T-cell (primary cell): ENCODE data around the gene MTHFD2L. TPM values are rescaled to one million over a fixed set of nuclear protein-coding genes. Genes with fewer than 3 reads are reported as not detected.

ENCODE experiments used
- ATAC-seq, 4 experiments: fragments of 200-7000 bp in 3 of 4; fragments of 150-1000 bp in 1 of 4; cut with Tn5 transposase; replicated peaks in 1 of 4; 1 replicate in 3 of 4; 2 replicates in 1 of 4; pipeline ENCODE4 v1.10.0; 2021; ENCODE audit warnings: moderate library complexity in 3 of 4, mild to moderate bottlenecking in 2 of 4, moderate number of reproducible peaks in 1 of 4
- CTCF ChIA-PET, 2 donors: fragments of 300-600 bp; sonication (Branson Sonifier 250); formaldehyde crosslinking; loops; one replicate each; lab custom pipeline; 2022; ENCODE audit warnings: antibody characterized with exemption in 2 of 2; lab: Charles Lee
- POLR2A ChIA-PET, 2 donors: fragments of 300-600 bp; sonication (Branson Sonifier 250); formaldehyde crosslinking; loops; one replicate each; lab custom pipeline; 2022; ENCODE audit warnings: antibody characterized with exemption in 2 of 2; lab: Charles Lee
- DNase-seq, 35 experiments: peaks; one replicate each; pipeline versions ENCODE4 v3.0.0 to v3.0.0-alpha.2; 2013 to 2023
- H3K27ac ChIP-seq: one replicate; pipeline ENCODE4 v1.5.1; 2013; ENCODE audit warnings: low read length
- H3K27me3 ChIP-seq, 2 experiments: replicated peaks in 1 of 2; 1 replicate in 1 of 2; 2 replicates in 1 of 2; pipeline versions ENCODE4 v1.6.1 to v1.7.0; 2013; ENCODE audit warnings: low read length in 1 of 2, mixed read lengths in 1 of 2; ENCODE audit not compliant: control insufficient read depth in 2 of 2, insufficient read depth in 2 of 2; ENCODE audit errors: extremely low read depth in 1 of 2
- H3K36me3 ChIP-seq, 2 donors: 1 replicate in 1 of 2; 2 replicates in 1 of 2; pipeline versions ENCODE4 v1.6.1 to v1.7.0; 2013; ENCODE audit warnings: low read length in 1 of 2; ENCODE audit not compliant: control insufficient read depth in 2 of 2, insufficient read depth in 1 of 2; ENCODE audit errors: extremely low read depth in 1 of 2
- H3K4me1 ChIP-seq, 2 experiments: 1 replicate in 1 of 2; 2 replicates in 1 of 2; pipeline versions ENCODE4 v1.6.1 to v1.7.0; 2013; ENCODE audit warnings: low read length in 2 of 2, mixed read lengths in 1 of 2; ENCODE audit not compliant: insufficient read depth in 2 of 2, control insufficient read depth in 1 of 2; ENCODE audit errors: extremely low read depth in 1 of 2
- H3K4me3 ChIP-seq, 2 donors: 1 replicate in 1 of 2; 2 replicates in 1 of 2; pipeline versions ENCODE4 v1.5.1 to v1.7.0; 2013; ENCODE audit warnings: mild to moderate bottlenecking in 2 of 2, low read length in 1 of 2, moderate library complexity in 1 of 2; ENCODE audit not compliant: control insufficient read depth in 1 of 2; ENCODE audit errors: extremely low read depth in 1 of 2
- H3K9me3 ChIP-seq: 2 replicates; pipeline ENCODE4 v1.7.0; 2013
- H3K27ac Mint-ChIP-seq, 2 donors: one replicate each; pipeline ENCODE4 v1.8.0; 2020 to 2021; ENCODE audit warnings: mild to moderate bottlenecking in 2 of 2, mixed read lengths in 2 of 2
- H3K27me3 Mint-ChIP-seq, 2 donors: one replicate each; pipeline ENCODE4 v1.8.0; 2021 to 2022; ENCODE audit warnings: mixed read lengths in 2 of 2
- H3K36me3 Mint-ChIP-seq: one replicate; pipeline ENCODE4 v1.8.0; 2021; ENCODE audit warnings: mixed read lengths
- H3K4me1 Mint-ChIP-seq, 3 donors: one replicate each; pipeline ENCODE4 v1.8.0; 2020 to 2022; ENCODE audit warnings: mixed read lengths in 3 of 3, mild to moderate bottlenecking in 1 of 3
- H3K4me3 Mint-ChIP-seq, 3 donors: one replicate each; pipeline ENCODE4 v1.8.0; 2020 to 2022; ENCODE audit warnings: mild to moderate bottlenecking in 3 of 3, mixed read lengths in 3 of 3, moderate library complexity in 3 of 3
- H3K9me3 Mint-ChIP-seq, 3 donors: one replicate each; pipeline ENCODE4 v1.8.0; 2020 to 2022; ENCODE audit warnings: mixed read lengths in 3 of 3
- WGBS: methylation state at CpG from one replicate; pipeline ENCODE4 v1.1.5; 2013; ENCODE audit warnings: missing lambda C conversion rate; ENCODE audit not compliant: insufficient coverage; 5-methylcytosine and 5-hydroxymethylcytosine counted together
- total RNA-seq, 35 experiments: library from RNA in 6 of 35; stranded (reverse) in 6 of 35; fragments of 120-200 nt in 1 of 35; gene quantifications; one replicate each; pipeline versions ENCODE4 v1.2.1 to v1.2.4 and lab custom pipeline; 2013 to 2026

The MTHFD2L gene
- total RNA-seq, 5 donors from 2014 or later (not counting 1 experiment from before 2014, with no cell fraction given) = 7.2 to 9.8 (median 7.9) TPM

DNA sequence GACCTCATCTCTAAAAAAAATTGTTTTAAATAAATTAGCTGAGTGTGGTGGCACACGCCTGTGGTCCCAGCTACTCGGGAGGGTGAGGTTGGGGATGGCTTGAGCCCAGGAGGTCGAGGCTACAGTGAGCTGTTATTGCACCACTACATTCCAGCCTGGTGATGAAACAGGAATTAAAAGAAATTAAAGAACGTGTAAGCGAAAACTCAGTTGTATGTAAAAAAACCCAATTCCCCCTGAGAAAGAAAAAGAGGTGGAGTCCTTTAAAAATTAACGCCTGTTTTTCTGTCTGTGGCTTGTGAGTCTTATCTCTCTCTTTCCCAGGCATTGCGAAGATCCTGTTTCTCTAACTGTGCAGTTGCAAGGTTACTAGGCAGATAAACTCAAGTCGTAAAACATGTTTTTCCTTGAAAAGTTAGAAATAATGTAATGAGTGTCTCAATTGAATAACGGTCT lies 172.4 kb downstream of the MTHFD2L start:
- Histone ChIP-seq H3K36me3 (no peaks in the 10 kb centered on the region), H3K27ac (no peak overlapping the region), H3K27me3 (peaks cover 0 to 9% of the 10 kb centered on the region in 2 experiments), H3K9me3 (no peaks in the 10 kb centered on the region), H3K4me3 (no peak overlapping the region), H3K4me1 (no peaks in the 10 kb centered on the region)
- ATAC-seq (no peak), DNase-seq (no peak)
- ChIA-PET POLR2A (no interaction called here), CTCF (no interaction called here)
- no peaks in the 10 kb centered on the region for H3K9me3 Mint-ChIP-seq
- H3K36me3 Mint-ChIP-seq = no peaks in the 10 kb centered on the region
- WGBS = no CpG with 5 or more reads among the region's 9 CpGs
- H3K27ac Mint-ChIP-seq = no peak overlapping the region
- H3K27me3 Mint-ChIP-seq = peaks cover 0 to 13% of the 10 kb centered on the region in 2 donors
- H3K4me1 Mint-ChIP-seq = no peaks in the 10 kb centered on the region
- no peak overlapping the region for H3K4me3 Mint-ChIP-seq

DNA sequence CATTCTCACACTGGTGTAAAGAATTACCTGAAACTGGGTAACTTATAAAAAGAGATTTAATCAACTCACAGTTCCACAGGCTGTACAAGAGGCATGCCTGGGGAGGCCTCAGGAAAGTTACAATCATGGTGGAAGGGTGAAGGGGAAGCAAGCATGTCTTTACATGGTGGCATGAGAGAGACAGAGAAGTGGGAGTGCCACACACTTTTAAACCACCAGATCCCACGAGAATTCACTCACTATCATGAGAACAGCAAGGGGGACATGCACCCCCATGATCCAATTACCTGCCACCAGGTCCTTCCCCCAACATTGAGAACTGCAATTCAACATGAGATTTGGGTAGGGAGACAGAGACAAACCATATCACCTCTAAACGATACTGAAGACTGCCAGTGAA lies 173.3 kb downstream of the MTHFD2L start:
- no peaks in the 10 kb centered on the region for H3K36me3 Mint-ChIP-seq
- no peaks in the 10 kb centered on the region for H3K9me3 ChIP-seq
- H3K4me1 Mint-ChIP-seq = no peaks in the 10 kb centered on the region
- H3K27ac Mint-ChIP-seq = no peak overlapping the region
- WGBS = no CpG with 5 or more reads among the region's 2 CpGs
- DNase-seq = no peak
- no peak overlapping the region for H3K27ac ChIP-seq
- ChIA-PET CTCF (no interaction called here), POLR2A (no interaction called here)
- no peaks in the 10 kb centered on the region for H3K36me3 ChIP-seq
- no peak overlapping the region for H3K4me3 ChIP-seq
- H3K27me3 ChIP-seq = peaks cover 0 to 9% of the 10 kb centered on the region in 2 experiments
- no peak overlapping the region for H3K4me3 Mint-ChIP-seq
- H3K4me1 ChIP-seq = no peaks in the 10 kb centered on the region
- peaks cover 0 to 13% of the 10 kb centered on the region in 2 donors for H3K27me3 Mint-ChIP-seq
- ATAC-seq = no peak
- no peaks in the 10 kb centered on the region for H3K9me3 Mint-ChIP-seq

DNA sequence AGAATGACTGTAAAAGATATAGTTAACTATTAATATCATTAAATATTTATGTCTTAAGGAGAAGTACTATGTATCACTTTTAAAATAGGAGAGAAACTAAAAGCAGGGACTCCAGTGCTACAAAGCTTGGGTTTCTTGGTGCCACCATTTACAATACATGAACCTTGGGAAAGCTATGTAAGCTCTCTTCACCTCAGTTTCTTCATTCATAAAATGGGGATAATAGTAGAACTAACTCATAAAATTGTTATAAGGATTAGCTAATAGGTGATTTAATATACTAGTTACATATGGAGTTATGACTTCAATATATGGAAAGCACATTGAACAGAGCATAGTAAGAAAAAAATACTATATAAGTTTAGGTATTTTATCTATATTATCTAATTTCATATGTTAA lies 174.0 kb downstream of the MTHFD2L start:
- ATAC-seq = no peak
- ChIA-PET POLR2A (no interaction called here), CTCF (no interaction called here)
- H3K9me3 Mint-ChIP-seq = no peaks in the 10 kb centered on the region
- H3K4me1 Mint-ChIP-seq = no peaks in the 10 kb centered on the region
- no peak overlapping the region for H3K4me3 Mint-ChIP-seq
- no peaks in the 10 kb centered on the region for H3K4me1 ChIP-seq
- H3K27ac Mint-ChIP-seq = no peak overlapping the region
- DNase-seq = no peak
- H3K27me3 Mint-ChIP-seq = peaks cover 0 to 13% of the 10 kb centered on the region in 2 donors
- H3K27ac ChIP-seq = no peak overlapping the region
- no peaks in the 10 kb centered on the region for H3K36me3 ChIP-seq
- H3K36me3 Mint-ChIP-seq = no peaks in the 10 kb centered on the region
- peaks cover 0 to 9% of the 10 kb centered on the region in 2 experiments for H3K27me3 ChIP-seq
- H3K9me3 ChIP-seq = no peaks in the 10 kb centered on the region
- H3K4me3 ChIP-seq = no peak overlapping the region

DNA sequence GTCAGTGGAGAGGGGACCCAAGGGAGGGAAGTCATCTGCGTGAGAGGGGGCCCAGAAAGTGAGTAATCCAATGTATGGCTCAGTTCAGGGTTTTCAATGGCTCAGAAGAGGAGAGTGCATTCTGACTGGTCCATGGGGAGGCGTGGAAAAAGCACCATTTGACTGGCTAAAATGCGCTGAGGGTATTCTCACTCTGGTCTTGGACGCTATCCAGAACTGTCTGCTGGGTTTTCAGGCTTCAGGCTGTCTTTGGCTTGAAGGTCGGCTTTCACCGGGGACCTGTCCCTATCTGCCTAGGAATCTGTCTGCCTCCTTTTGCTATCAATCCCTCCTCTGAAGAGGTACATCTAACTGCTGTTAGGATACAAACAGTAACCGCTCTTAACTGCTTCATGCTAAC lies 176.7 kb downstream of the MTHFD2L start:
- H3K4me3 ChIP-seq = no peak overlapping the region
- ATAC-seq (no peak), DNase-seq (no peak)
- H3K36me3 ChIP-seq = no peaks in the 10 kb centered on the region
- Mint-ChIP-seq H3K27ac (no peak overlapping the region), H3K4me1 (no peaks in the 10 kb centered on the region), H3K4me3 (no peak overlapping the region), H3K27me3 (peaks cover 0 to 6% of the 10 kb centered on the region in 2 donors), H3K9me3 (no peaks in the 10 kb centered on the region), H3K36me3 (no peaks in the 10 kb centered on the region)
- no peaks in the 10 kb centered on the region for H3K4me1 ChIP-seq
- WGBS = 68% methylated on average over 3 of the region's 7 CpGs
- H3K27ac ChIP-seq = no peak overlapping the region
- ChIA-PET CTCF (interaction anchor here in 1 of 2 donors (0.5 kb wide), 1 partner anchor 19 kb away, joined by 3 read pairs; no protein-coding TSS in a partner anchor), POLR2A (no interaction called here)
- peaks cover 0 to 9% of the 10 kb centered on the region in 2 experiments for H3K27me3 ChIP-seq
- no peaks in the 10 kb centered on the region for H3K9me3 ChIP-seq

DNA sequence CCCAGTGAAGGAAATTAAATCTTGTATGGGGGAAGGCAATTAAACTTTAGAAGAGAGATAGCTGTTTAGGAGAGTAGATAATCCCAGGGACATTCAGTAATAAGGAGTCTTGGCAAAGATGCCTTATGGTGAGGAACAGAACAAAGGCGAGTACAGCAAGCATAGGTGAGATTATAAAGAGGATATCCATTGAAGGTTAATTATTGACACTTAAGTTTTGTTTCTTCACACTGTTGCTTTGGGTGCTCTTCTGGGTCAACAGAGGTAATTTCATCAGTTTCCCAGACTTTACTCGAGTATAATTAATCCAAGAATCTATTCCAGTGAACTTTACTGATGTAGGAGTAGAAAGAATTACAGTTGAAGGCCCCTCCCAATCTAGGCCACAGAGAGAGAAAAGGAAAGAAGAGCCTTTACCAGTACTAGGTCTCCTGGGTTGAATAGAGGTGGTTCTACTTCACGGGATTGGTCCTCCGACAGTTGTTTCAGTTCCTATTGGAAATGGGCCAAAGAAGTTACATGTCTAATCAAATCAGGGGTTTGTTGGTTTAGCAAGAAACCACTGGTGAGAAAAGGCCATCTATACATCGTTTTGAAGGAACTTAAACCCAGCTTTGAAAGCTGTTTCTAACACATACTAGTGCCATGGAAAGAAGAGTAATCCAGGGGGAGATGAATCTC lies 177.6 kb downstream of the MTHFD2L start:
- H3K27ac Mint-ChIP-seq = no peak overlapping the region
- no peak for ATAC-seq
- Histone ChIP-seq H3K27ac (no peak overlapping the region), H3K27me3 (peaks cover 0 to 9% of the 10 kb centered on the region in 2 experiments), H3K36me3 (no peaks in the 10 kb centered on the region), H3K4me3 (no peak overlapping the region), H3K4me1 (no peaks in the 10 kb centered on the region), H3K9me3 (no peaks in the 10 kb centered on the region)
- no peaks in the 10 kb centered on the region for H3K36me3 Mint-ChIP-seq
- H3K4me3 Mint-ChIP-seq = no peak overlapping the region
- H3K9me3 Mint-ChIP-seq = peaks cover 0 to 5% (median 0%) of the 10 kb centered on the region in 3 donors
- ChIA-PET POLR2A (no interaction called here), CTCF (interaction anchor here in 1 of 2 donors (0.5 kb wide), 1 partner anchor 20 kb away, joined by 3 read pairs; no protein-coding TSS in a partner anchor)
- no CpG with 5 or more reads among the region's 5 CpGs for WGBS
- no peak for DNase-seq
- H3K27me3 Mint-ChIP-seq = peaks cover 4 to 6% of the 10 kb centered on the region in 2 donors
- no peaks in the 10 kb centered on the region for H3K4me1 Mint-ChIP-seq

DNA sequence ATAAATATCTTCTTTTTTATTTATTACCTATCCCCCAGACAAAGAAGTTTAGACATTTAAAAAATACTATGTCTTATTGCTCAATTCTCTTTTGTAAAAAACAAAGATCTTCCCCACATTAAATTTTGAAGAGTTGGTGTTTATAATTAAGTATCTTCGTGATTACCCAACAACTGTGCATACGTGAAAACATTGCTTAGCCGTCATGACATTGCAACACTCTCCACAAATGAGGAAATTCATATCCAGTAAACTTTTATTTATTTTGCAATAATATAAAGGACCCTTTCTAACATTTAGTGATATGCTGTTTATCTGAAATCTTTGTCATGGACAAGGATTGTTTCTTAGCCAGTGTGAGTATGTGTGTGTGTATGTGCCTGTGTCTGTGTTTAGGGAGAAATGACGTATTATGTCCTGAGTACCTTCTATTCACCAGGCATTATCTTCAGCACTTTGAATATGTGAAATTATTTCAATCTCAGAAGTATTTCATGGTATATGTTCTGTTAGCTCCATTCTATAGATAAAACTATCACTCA lies 180.9 kb downstream of the MTHFD2L start:
- H3K27ac Mint-ChIP-seq = no peak overlapping the region
- CTCF ChIA-PET = no interaction called here
- H3K4me3 Mint-ChIP-seq = no peak overlapping the region

More for the DNA sequence above, 180.9 kb downstream of the MTHFD2L start:
- ATAC-seq (no peak), DNase-seq (no peak)
- no peaks in the 10 kb centered on the region for H3K36me3 ChIP-seq
- no peak overlapping the region for H3K27ac ChIP-seq
- Mint-ChIP-seq H3K27me3 (peaks cover 15% of the 10 kb centered on the region in 2 donors), H3K36me3 (peaks cover 3% of the 10 kb centered on the region), H3K9me3 (peaks cover 0 to 21% (median 7%) of the 10 kb centered on the region in 3 donors), H3K4me1 (no peaks in the 10 kb centered on the region)
- no peaks in the 10 kb centered on the region for H3K9me3 ChIP-seq
- no peaks in the 10 kb centered on the region for H3K4me1 ChIP-seq
- no CpG with 5 or more reads among the region's 4 CpGs for WGBS
- H3K4me3 ChIP-seq = no peak overlapping the region
- POLR2A ChIA-PET = no interaction called here
- peaks cover 0 to 9% of the 10 kb centered on the region in 2 experiments for H3K27me3 ChIP-seq
